ENCODE data around the gene PPARG. TPM values are rescaled to one million over a fixed set of nuclear protein-coding genes. Genes with fewer than 3 reads are reported as not detected.

The PPARG gene
- total and polyA plus RNA-seq, 2 of the 8 experiments (the other 6 are each of a cell fraction or from before 2014, with no cell fraction given), result 0.06 TPM; not detected in 1

DNA sequence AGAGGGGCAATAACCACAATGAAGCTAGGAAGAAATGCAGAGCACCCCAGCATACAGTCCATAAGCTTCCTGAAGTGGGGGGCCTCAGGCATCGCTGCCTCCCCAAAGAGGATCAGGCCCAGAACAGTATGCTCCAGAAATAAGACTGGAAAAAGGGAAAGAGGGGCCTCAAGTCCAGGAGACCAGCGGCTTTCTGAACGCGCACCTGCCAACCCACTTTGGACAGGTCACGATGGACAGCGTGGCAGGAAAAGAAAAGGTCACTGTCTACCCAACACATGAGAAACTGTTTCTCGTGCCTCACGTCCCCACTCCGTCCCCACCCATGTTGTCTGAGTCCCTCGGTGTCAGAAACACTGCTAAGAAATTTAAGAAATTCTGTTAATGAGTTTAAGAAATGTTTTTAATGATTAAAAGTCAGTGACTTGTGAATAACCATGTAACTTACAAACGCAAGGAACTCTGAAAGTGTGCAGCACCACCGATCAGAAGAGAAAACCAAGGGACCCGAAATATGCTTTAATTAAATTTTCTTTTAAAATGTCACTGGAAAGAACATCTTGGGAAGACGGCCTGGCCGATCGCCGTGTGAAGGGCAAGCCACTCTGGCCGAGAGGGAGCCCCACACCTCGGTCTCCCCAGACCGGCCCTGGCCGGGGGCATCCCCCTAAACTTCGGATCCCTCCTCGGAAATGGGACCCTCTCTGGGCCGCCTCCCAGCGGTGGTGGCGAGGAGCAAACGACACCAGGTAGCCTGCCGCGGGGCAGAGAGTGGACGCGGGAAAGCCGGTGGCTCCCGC lies 1.7 kb upstream of the PPARG start:
- no peak overlapping the region for H2AFZ ChIP-seq (ENCODE audit: low read length)

More for the DNA sequence above, 1.7 kb upstream of the PPARG start:
- no peak overlapping the region for H2BK12ac ChIP-seq (ENCODE audit: low read depth, low read length)
- 54% methylated on average over 19 of the region's 33 CpGs; no CpG with 5 or more reads in 1 of the 2 experiments for WGBS, 2 experiments (ENCODE audit: extremely low coverage in 1 of 2, insufficient coverage in 1 of 2, insufficient read length in 1 of 2, insufficient replicate concordance in 2 of 2, low coverage in 1 of 2, low lambda C conversion rate in 2 of 2, missing lambda C conversion rate in 1 of 2)
- FAIRE-seq (no peak), DNase-seq (ENCODE audit: low read depth in 1 of 2, low spot score in 2 of 2) (peak in 1 of 2 experiments; percentile 58)
- H3K27ac ChIP-seq (ENCODE audit: low read depth, low read length), result no peak overlapping the region
- peak overlapping the region; percentile 69 to 76 for H3K4me2 ChIP-seq (ENCODE audit: insufficient read depth in 1 of 2, low read depth in 2 of 2, low read length in 2 of 2)
- CTCF ChIA-PET (ENCODE audit: partially characterized antibody), result interaction anchor here (0.6 to 1.4 kb wide), 3 partner anchors 113 to 153 kb away, joined by 3 read pairs; no protein-coding TSS in a partner anchor
- no peak overlapping the region for H3K23ac ChIP-seq (ENCODE audit: insufficient read length)
- H2AK5ac ChIP-seq (ENCODE audit: low read depth, low read length), result no peak overlapping the region
- H3K36me3 ChIP-seq (ENCODE audit: control insufficient read depth in 2 of 4, insufficient read depth in 4 of 4, low read length in 3 of 4), result no peaks in the 10 kb centered on the region
- no peak overlapping the region for H3K18ac ChIP-seq (ENCODE audit: extremely low read depth, low read length)
- no peak overlapping the region for H4K91ac ChIP-seq (replicated peaks; ENCODE audit: insufficient read length, low read length)
- no peak overlapping the region for H2BK20ac ChIP-seq (ENCODE audit: low read length)
- no peak overlapping the region for H3K9ac ChIP-seq (replicated peaks in 1 of 4; ENCODE audit: extremely low read depth in 1 of 4, low read depth in 3 of 4, low read length in 3 of 4)
- no peaks in the 10 kb centered on the region for H3K79me2 ChIP-seq (ENCODE audit: control insufficient read depth in 1 of 2, insufficient read depth in 2 of 2, low read length in 2 of 2)
- H3K4me3 ChIP-seq (ENCODE audit: extremely low read depth in 1 of 4, insufficient read depth in 2 of 4, low read depth in 3 of 4, low read length in 4 of 4), result peak overlapping the region; percentile 44 to 58 (median 45)
- no peak overlapping the region for H4K5ac ChIP-seq (ENCODE audit: insufficient read length, low read depth, low read length)
- no peaks in the 10 kb centered on the region for H3K79me1 ChIP-seq (ENCODE audit: low read depth, low read length)
- no peak overlapping the region for H3K4ac ChIP-seq (replicated peaks; ENCODE audit: insufficient read length, low read depth, low read length)
- H3K23me2 ChIP-seq (ENCODE audit: low read depth, low read length), result peaks cover 9% of the 10 kb centered on the region; the same call in 1 of the 2 replicates
- H3K9me3 ChIP-seq (ENCODE audit: insufficient read depth in 2 of 2, low read depth in 1 of 2, low read length in 1 of 2), result no peaks in the 10 kb centered on the region
- no peak overlapping the region for H4K8ac ChIP-seq (ENCODE audit: extremely low read depth, insufficient read depth, low read length)
- TF ChIP-seq CTCF (IDR thresholded peaks at IDR 0.05; ENCODE audit: control extremely low read depth in 1 of 3, insufficient read depth in 1 of 3, low read depth in 1 of 3, low read length in 3 of 3) (peak in 2 of 3 experiments; percentile 10 to 26; a peak in 2 of 4 replicates), TAF7 (optimal IDR thresholded peaks at IDR 0.05; ENCODE audit: borderline replicate concordance, low read depth, low read length) (no peak), RAD21 (IDR thresholded peaks at IDR 0.05 in 1 of 2, conservative IDR thresholded peaks at IDR 0.05 in 1 of 2; ENCODE audit: low read depth in 2 of 2, low read length in 2 of 2) (peak in 1 of 2 experiments; percentile 26; a peak in 2 of 4 replicates), RNF2 (IDR thresholded peaks at IDR 0.05; ENCODE audit: borderline replicate concordance, low read depth, low read length, missing control alignments, poor library complexity, severe bottlenecking) (peak; percentile 36), KDM4A (IDR thresholded peaks at IDR 0.05; ENCODE audit: low read depth, low read length, severe bottlenecking) (no peak)
- H3K4me1 ChIP-seq (replicated peaks in 1 of 4; ENCODE audit: control insufficient read depth in 3 of 4, insufficient read depth in 4 of 4, low read length in 3 of 4), result peaks cover 0 to 2% (median 0%) of the 10 kb centered on the region in 4 experiments; a peak in 1 of 7 replicates
- no peak overlapping the region for H2BK15ac ChIP-seq (ENCODE audit: low read length)
- no peak overlapping the region for H2BK120ac ChIP-seq (replicated peaks; ENCODE audit: low read depth, low read length)
- POLR2A ChIA-PET (ENCODE audit: partially characterized antibody), result no interaction called here
- peaks cover 0 to 4% of the 10 kb centered on the region in 2 experiments for H4K20me1 ChIP-seq (replicated peaks in 1 of 2; ENCODE audit: control insufficient read depth in 1 of 2, insufficient read depth in 2 of 2, low read length in 2 of 2)
- H2BK5ac ChIP-seq (ENCODE audit: low read depth, low read length), result no peak overlapping the region
- peaks cover 17 to 58% (median 36%) of the 10 kb centered on the region in 4 experiments for H3K27me3 ChIP-seq (replicated peaks in 1 of 4; ENCODE audit: control insufficient read depth in 3 of 4, extremely low read depth in 1 of 4, insufficient read depth in 3 of 4, low read length in 3 of 4)
- H3K14ac ChIP-seq (ENCODE audit: insufficient read length), result no peak overlapping the region
- no peak overlapping the region for H3K56ac ChIP-seq (replicated peaks; ENCODE audit: insufficient read length, low read depth, low read length)
